SK-N-SH treated with all-trans-retinoic acid at 6 μM for 48 hours (cell line): ENCODE results near the gene PSMD7.
"Not testable (repeated sequence)": the region's sequence is repeated elsewhere in the genome, so short reads cannot be mapped to it uniquely, and the experiment has no call there.

Source experiments
- ATAC-seq: fragments of 200-7000 bp; cut with Tn5 transposase; 3 replicates; pipeline ENCODE4 v1.9.1; 2020; ENCODE audit warnings: mild to moderate bottlenecking, moderate library complexity
- ARNTL ChIP-seq: fragments of 450-650 bp; formaldehyde crosslinking; IDR thresholded peaks from 2 replicates; pipeline ENCODE4 v1.5.0; 2020; ENCODE audit warnings: low read depth, mild to moderate bottlenecking, moderate library complexity, borderline replicate concordance
- BACH2 ChIP-seq: fragments of 250-450 bp; sonication (Bioruptor Pico); IDR thresholded peaks from 2 replicates; pipeline ENCODE4 v1.9.0; 2021; ENCODE audit warnings: mild to moderate bottlenecking, borderline replicate concordance
- CSDC2 ChIP-seq: fragments of 250-450 bp; sonication (Bioruptor Pico); IDR thresholded peaks from 2 replicates; pipeline ENCODE4 v1.5.0; 2020; ENCODE audit warnings: mild to moderate bottlenecking, moderate library complexity
- CSRNP3 ChIP-seq: fragments of 250-450 bp; sonication (Bioruptor Pico); IDR thresholded peaks from 2 replicates; pipeline ENCODE4 v1.5.1; 2021; ENCODE audit warnings: mild to moderate bottlenecking, moderate library complexity
- ESRRG ChIP-seq: fragments of 250-450 bp; sonication (Bioruptor Pico); IDR thresholded peaks from 2 replicates; pipeline ENCODE4 v1.6.1; 2021; ENCODE audit warnings: mild to moderate bottlenecking
- GLIS3 ChIP-seq: fragments of 250-450 bp; sonication (Bioruptor Pico); IDR thresholded peaks from 2 replicates; pipeline ENCODE4 v1.5.0; 2020; ENCODE audit warnings: mild to moderate bottlenecking, moderate library complexity
- ISL1 ChIP-seq: fragments of 250-450 bp; sonication (Bioruptor Pico); IDR thresholded peaks from 2 replicates; pipeline ENCODE4 v2.1.2; 2022; ENCODE audit warnings: mild to moderate bottlenecking, moderate library complexity
- OSR1 ChIP-seq: fragments of 250-450 bp; sonication (Bioruptor Pico); IDR thresholded peaks from 2 replicates; pipeline ENCODE4 v1.8.0; 2022; ENCODE audit warnings: moderate library complexity, mild to moderate bottlenecking, inconsistent platforms
- PATZ1 ChIP-seq: fragments of 250-450 bp; sonication (Bioruptor Pico); IDR thresholded peaks from 2 replicates; pipeline ENCODE4 v1.8.0; 2020; ENCODE audit warnings: mild to moderate bottlenecking, moderate library complexity, borderline replicate concordance
- PPARA ChIP-seq: fragments of 250-450 bp; sonication (Bioruptor Pico); IDR thresholded peaks from 2 replicates; pipeline ENCODE4 v1.5.0; 2020; ENCODE audit warnings: mild to moderate bottlenecking, borderline replicate concordance
- RARB ChIP-seq: fragments of 250-450 bp; sonication (Bioruptor Pico); IDR thresholded peaks from 2 replicates; pipeline ENCODE4 v1.8.0; 2021; ENCODE audit warnings: mild to moderate bottlenecking, moderate library complexity
- TCF4 ChIP-seq: fragments of 250-450 bp; sonication (Bioruptor Pico); IDR thresholded peaks from 2 replicates; pipeline ENCODE4 v1.8.0; 2021; ENCODE audit warnings: mild to moderate bottlenecking, moderate library complexity, borderline replicate concordance
- TOX ChIP-seq: fragments of 250-450 bp; sonication (Bioruptor Pico); IDR thresholded peaks from 2 replicates; pipeline ENCODE4 v1.8.0; 2021; ENCODE audit warnings: mild to moderate bottlenecking, moderate library complexity, borderline replicate concordance
- ZC3H10 ChIP-seq: fragments of 250-450 bp; sonication (Bioruptor Pico); IDR thresholded peaks from 2 replicates; pipeline ENCODE4 v1.5.1; 2021; ENCODE audit warnings: mild to moderate bottlenecking, moderate library complexity
- ZFP3 ChIP-seq: fragments of 250-450 bp; sonication (Bioruptor Pico); IDR thresholded peaks from 2 replicates; pipeline ENCODE4 v1.5.0; 2020; ENCODE audit warnings: mild to moderate bottlenecking, moderate library complexity
- ZFP30 ChIP-seq: fragments of 450-650 bp; formaldehyde crosslinking; IDR thresholded peaks from 2 replicates; pipeline ENCODE4 v1.5.0; 2022; ENCODE audit warnings: mild to moderate bottlenecking, moderate library complexity
- ZNF565 ChIP-seq: fragments of 450-650 bp; formaldehyde crosslinking; conservative IDR thresholded peaks from 2 replicates; pipeline ENCODE4 v1.5.0; 2020; ENCODE audit warnings: low read depth, mild to moderate bottlenecking, moderate library complexity
- ZNF70 ChIP-seq: fragments of 450-650 bp; formaldehyde crosslinking; IDR thresholded peaks from 2 replicates; pipeline ENCODE4 v1.5.0; 2020; ENCODE audit warnings: mild to moderate bottlenecking, moderate library complexity
- ZNF8 ChIP-seq: fragments of 450-650 bp; formaldehyde crosslinking; IDR thresholded peaks from 2 replicates; pipeline ENCODE4 v1.5.0; 2020; ENCODE audit warnings: mild to moderate bottlenecking, moderate library complexity
- TF ChIP-seq, protein P1 (sequence below): fragments of 250-450 bp; sonication (Bioruptor Pico); IDR thresholded peaks from 2 replicates; pipeline ENCODE4 v1.8.0; 2021; ENCODE audit warnings: low read depth, mild to moderate bottlenecking, moderate library complexity, borderline replicate concordance
- TF ChIP-seq, protein P2 (sequence below): fragments of 250-450 bp; sonication (Bioruptor Pico); IDR thresholded peaks from 2 replicates; pipeline ENCODE4 v1.5.0; 2020; ENCODE audit warnings: mild to moderate bottlenecking, moderate library complexity

Gene PSMD7

DNA sequence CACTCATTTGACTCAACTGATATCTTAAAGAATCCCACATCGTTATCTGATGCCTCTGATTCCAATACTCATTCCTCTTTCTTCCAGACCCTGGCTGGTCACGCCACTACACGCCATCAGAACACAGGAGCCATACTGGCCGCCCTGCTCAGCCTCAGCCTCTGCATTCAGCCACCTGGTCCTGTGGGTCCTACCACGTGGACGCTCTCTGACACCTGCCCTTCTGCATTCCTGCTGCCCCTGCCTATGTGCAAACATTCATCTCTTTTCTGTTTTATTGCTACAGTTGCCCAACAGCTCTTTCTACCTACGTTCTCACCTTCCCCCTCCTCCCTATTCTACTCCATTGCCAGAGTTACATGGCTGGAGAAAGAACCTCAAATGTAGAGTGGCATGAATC is 18.4 kb downstream of the PSMD7 start:
- ATAC-seq: no peak
- TF ChIP-seq ISL1 (CRISPR knock-in tag) (no peak), CSRNP3 (CRISPR knock-in tag) (no peak), ZFP30 (CRISPR knock-in tag) (no peak), ESRRG (CRISPR knock-in tag) (no peak), ZNF8 (CRISPR knock-in tag) (no peak), CSDC2 (CRISPR knock-in tag) (no peak), BACH2 (no peak), RARB (CRISPR knock-in tag) (no peak), ZNF565 (CRISPR knock-in tag) (no peak), TOX (CRISPR knock-in tag) (no peak), GLIS3 (CRISPR knock-in tag) (no peak), TCF4 (CRISPR knock-in tag) (no peak), ZC3H10 (no peak), PATZ1 (CRISPR knock-in tag) (no peak)
- TF ChIP-seq, protein P1, sequence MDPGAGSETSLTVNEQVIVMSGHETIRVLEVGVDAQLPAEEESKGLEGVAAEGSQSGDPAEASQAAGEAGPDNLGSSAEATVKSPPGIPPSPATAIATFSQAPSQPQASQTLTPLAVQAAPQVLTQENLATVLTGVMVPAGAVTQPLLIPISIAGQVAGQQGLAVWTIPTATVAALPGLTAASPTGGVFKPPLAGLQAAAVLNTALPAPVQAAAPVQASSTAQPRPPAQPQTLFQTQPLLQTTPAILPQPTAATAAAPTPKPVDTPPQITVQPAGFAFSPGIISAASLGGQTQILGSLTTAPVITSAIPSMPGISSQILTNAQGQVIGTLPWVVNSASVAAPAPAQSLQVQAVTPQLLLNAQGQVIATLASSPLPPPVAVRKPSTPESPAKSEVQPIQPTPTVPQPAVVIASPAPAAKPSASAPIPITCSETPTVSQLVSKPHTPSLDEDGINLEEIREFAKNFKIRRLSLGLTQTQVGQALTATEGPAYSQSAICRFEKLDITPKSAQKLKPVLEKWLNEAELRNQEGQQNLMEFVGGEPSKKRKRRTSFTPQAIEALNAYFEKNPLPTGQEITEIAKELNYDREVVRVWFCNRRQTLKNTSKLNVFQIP (CRISPR knock-in tag): no peak

GRCh38 chr16:74320707-74321106 is 24.1 kb downstream of the PSMD7 start:
- TF ChIP-seq GLIS3 (CRISPR knock-in tag) (no peak), CSDC2 (CRISPR knock-in tag) (no peak), PATZ1 (CRISPR knock-in tag) (no peak), ZC3H10 (no peak), ARNTL (CRISPR knock-in tag) (no peak), PPARA (CRISPR knock-in tag) (no peak)
- ATAC-seq: no peak

DNA sequence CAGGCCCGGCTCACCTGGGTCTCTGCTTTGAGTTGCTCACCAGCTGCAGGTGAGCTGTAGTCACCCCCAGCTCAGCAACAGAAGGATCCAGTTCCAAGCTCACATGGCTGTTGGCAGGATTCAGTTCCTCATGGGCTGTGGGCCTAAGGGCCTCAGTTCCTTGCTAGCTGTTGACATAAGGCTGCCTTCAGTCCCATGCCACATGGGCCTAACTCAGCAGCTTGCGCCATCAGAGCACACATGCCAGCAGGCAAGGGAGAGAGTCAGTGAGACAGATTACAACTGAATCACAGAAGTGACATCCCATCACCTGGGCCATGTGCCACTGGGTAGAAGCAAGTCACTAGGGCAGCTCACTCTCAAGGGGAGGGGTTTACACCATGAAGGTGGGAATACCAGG is 24.7 kb downstream of the PSMD7 start:
- TF ChIP-seq ESRRG (CRISPR knock-in tag): no peak
- no peak for TF ChIP-seq OSR1 (CRISPR knock-in tag)
- TF ChIP-seq ZC3H10: no peak
- no peak for TF ChIP-seq RARB (CRISPR knock-in tag)
- no peak for TF ChIP-seq GLIS3 (CRISPR knock-in tag)
- ATAC-seq: no peak

- TF ChIP-seq PPARA (CRISPR knock-in tag) (no peak), CSDC2 (CRISPR knock-in tag) (no peak), CSRNP3 (CRISPR knock-in tag) (no peak), ZFP3 (no peak), ISL1 (CRISPR knock-in tag) (no peak), ZNF70 (CRISPR knock-in tag) (no peak), TOX (CRISPR knock-in tag) (no peak), ESRRG (CRISPR knock-in tag) (no peak), ARNTL (CRISPR knock-in tag) (no peak), ZFP30 (CRISPR knock-in tag) (no peak), OSR1 (CRISPR knock-in tag) (no peak), RARB (CRISPR knock-in tag) (no peak)
- TF ChIP-seq, protein P2, sequence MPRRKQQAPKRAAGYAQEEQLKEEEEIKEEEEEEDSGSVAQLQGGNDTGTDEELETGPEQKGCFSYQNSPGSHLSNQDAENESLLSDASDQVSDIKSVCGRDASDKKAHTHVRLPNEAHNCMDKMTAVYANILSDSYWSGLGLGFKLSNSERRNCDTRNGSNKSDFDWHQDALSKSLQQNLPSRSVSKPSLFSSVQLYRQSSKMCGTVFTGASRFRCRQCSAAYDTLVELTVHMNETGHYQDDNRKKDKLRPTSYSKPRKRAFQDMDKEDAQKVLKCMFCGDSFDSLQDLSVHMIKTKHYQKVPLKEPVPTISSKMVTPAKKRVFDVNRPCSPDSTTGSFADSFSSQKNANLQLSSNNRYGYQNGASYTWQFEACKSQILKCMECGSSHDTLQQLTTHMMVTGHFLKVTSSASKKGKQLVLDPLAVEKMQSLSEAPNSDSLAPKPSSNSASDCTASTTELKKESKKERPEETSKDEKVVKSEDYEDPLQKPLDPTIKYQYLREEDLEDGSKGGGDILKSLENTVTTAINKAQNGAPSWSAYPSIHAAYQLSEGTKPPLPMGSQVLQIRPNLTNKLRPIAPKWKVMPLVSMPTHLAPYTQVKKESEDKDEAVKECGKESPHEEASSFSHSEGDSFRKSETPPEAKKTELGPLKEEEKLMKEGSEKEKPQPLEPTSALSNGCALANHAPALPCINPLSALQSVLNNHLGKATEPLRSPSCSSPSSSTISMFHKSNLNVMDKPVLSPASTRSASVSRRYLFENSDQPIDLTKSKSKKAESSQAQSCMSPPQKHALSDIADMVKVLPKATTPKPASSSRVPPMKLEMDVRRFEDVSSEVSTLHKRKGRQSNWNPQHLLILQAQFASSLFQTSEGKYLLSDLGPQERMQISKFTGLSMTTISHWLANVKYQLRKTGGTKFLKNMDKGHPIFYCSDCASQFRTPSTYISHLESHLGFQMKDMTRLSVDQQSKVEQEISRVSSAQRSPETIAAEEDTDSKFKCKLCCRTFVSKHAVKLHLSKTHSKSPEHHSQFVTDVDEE: no peak
- TF ChIP-seq, all 23 proteins: peak for 0
- ATAC-seq: no peak
Observed at GRCh38 chr16:74322301-74322710, 25.7 kb downstream of the PSMD7 start.

DNA sequence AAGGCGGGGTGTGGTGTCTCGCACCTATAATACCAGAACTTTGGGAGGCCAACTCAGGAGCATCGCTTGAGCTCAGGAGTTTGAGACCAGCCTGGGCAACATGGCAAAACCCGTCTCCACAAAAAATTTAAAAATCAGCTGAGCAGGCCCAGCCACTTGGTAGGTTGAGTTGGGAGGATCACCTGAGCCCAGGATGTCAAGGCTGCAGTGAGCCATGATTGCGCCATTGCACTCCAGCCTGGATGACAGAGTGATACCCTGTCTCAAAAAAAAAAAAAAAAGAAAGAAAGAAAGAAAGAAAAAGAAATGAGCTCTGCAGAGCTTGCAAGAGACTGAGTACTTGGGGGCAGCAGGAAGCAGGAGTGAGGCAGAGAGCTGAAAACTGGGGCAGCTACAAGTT is 28.2 kb downstream of the PSMD7 start:
- ATAC-seq: not testable (repeated sequence)
